Brain microvascular endothelial cell (primary cell): ENCODE data around the gene ITIH4.

ENCODE experiments used
- DNase-seq: peaks from one replicate; pipeline ENCODE4 v3.0.0-alpha.2; 2020
- H3K27ac ChIP-seq: fragments of 250-450 bp; sonication (Bioruptor Pico); 2 replicates; pipeline ENCODE4 v1.5.1; 2020; ENCODE audit warnings: mild to moderate bottlenecking, moderate library complexity
- H3K27me3 ChIP-seq: fragments of 250-450 bp; sonication (Bioruptor Pico); replicated peaks from 2 replicates; pipeline ENCODE4 v1.5.1; 2020; ENCODE audit warnings: mild to moderate bottlenecking
- H3K36me3 ChIP-seq: fragments of 250-450 bp; sonication (Bioruptor Pico); replicated peaks from 2 replicates; pipeline ENCODE4 v1.5.1; 2020; ENCODE audit warnings: mild to moderate bottlenecking
- H3K4me3 ChIP-seq: 2 replicates; pipeline ENCODE4 v1.5.1; 2011; ENCODE audit warnings: low read depth, mild to moderate bottlenecking, control low read depth, low read length, moderate library complexity
- CTCF ChIP-seq: IDR thresholded peaks from 2 replicates; pipeline ENCODE4 v1.5.1; 2011; ENCODE audit warnings: low read depth, mild to moderate bottlenecking, moderate library complexity, low read length, control low read depth, inconsistent platforms; ENCODE audit errors: missing control alignments
- in situ Hi-C: cut with HindIII; loops from 2 replicates; pipeline ENCODE4 v1.10.0; 2017; ENCODE audit warnings: low sequenced_read_pairs, low pct_ligation_motif_present

Gene ITIH4

DNA sequence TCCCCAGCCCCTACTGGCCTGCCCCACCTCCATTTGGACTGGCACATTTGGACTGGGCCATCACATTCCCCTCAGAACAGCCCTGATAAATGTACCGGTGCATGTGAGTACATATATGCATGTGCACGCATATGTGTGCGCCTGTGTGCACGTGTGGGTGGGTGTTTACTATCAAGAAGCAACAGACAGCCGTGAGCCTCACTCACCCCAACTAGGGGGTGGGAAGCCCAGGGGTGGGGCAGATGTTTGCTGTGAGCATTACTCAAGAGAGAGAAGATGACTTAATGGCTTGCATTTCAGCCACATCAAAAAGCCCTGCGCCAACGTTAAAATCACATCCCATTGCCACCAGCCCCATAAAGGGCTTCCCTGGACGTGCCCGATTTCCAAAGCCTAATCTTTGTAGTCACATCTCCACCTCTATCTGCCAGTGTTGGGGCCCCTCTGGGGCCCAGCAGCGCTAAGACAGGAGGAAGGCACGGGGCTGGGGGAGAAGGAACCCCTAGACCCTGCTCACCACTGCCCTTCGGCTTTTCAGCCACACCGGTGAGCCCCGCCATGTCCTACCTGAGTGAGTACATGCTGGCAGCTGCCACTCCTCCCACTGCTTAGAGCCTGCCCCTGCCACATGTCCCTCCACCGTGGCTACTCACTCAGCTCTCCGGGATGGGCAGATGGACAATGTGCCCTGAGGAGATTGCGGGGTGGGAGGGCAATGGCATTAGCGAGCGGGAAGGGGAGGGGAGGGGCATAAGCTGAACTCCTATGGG is 25.0 kb downstream of the ITIH4 start:
- Histone ChIP-seq H3K36me3 (no peaks in the 10 kb centered on the region), H3K27ac (no peak overlapping the region), H3K27me3 (no peaks in the 10 kb centered on the region), H3K4me3 (no peak overlapping the region)
- TF ChIP-seq CTCF: no peak
- no peak for DNase-seq
- in situ Hi-C loops: no loop called here

DNA sequence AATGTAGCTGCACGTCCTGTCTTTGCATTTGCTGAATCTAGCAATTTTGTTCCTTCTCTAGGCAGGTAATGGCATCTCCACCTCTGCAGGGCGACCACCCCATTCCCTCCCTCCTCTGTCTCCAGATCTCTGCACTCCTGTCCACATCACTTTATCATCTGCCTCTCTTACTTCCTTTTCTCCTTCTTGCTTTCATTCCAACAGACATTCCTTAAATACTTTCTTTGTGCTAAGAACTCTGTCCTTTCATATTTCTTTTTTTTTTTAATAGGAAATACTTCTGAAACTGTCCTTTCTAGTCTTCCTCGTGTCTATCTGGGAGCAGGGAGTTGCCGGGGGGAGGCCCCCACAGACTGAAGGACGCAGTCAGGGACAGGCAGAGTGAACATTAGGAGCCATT is 28.6 kb downstream of the ITIH4 start:
- Histone ChIP-seq H3K4me3 (no peak overlapping the region), H3K36me3 (no peaks in the 10 kb centered on the region), H3K27ac (no peak overlapping the region), H3K27me3 (no peaks in the 10 kb centered on the region)
- DNase-seq: no peak
- no peak for TF ChIP-seq CTCF
- in situ Hi-C loops: no loop called here

DNA sequence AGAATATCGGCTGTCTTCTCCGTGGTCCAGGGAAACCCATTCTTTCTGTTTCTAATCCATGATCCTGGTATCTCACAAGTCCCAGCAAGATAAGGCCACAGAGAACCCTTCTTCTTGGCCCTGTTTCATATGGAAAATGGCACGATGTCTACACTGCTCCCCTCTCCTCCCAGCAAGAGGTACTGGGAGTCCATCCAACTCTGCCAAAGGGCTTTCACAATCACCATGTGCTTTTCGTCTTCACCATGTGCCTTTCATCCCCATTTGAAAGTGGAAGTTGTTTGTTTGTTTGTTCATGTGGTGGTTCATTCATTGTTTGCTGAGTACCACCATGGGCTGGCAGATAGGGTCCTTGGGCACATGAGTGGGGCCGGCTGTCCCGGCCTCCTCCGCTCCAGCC is 30.4 kb downstream of the ITIH4 start:
- DNase-seq: no peak
- H3K4me3 ChIP-seq: no peak overlapping the region
- no peaks in the 10 kb centered on the region for H3K36me3 ChIP-seq
- H3K27me3 ChIP-seq: no peaks in the 10 kb centered on the region
- in situ Hi-C loops: no loop called here
- TF ChIP-seq CTCF: no peak
- no peak overlapping the region for H3K27ac ChIP-seq

- no peak for DNase-seq
- in situ Hi-C loops: no loop called here
- Histone ChIP-seq H3K4me3 (no peak overlapping the region), H3K27ac (no peak overlapping the region), H3K27me3 (no peaks in the 10 kb centered on the region), H3K36me3 (no peaks in the 10 kb centered on the region)
- TF ChIP-seq CTCF: peak; percentile 71
Measured at GRCh38 chr3:52798978-52799476, 31.4 kb downstream of the ITIH4 start.

- in situ Hi-C loops: no loop called here
- no peak for DNase-seq
- no peaks in the 10 kb centered on the region for H3K27me3 ChIP-seq
Measured at GRCh38 chr3:52798376-52798977, 32.0 kb downstream of the ITIH4 start.

More at GRCh38 chr3:52798376-52798977, 32.0 kb downstream of the ITIH4 start:
- H3K4me3 ChIP-seq: no peak overlapping the region
- no peaks in the 10 kb centered on the region for H3K36me3 ChIP-seq
- TF ChIP-seq CTCF: no peak
- H3K27ac ChIP-seq: no peak overlapping the region
